ENCODE data around the gene IZUMO1.
"Not testable (repeated sequence)": the region's sequence is repeated elsewhere in the genome, so short reads cannot be mapped to it uniquely, and the experiment has no call there.

DNA sequence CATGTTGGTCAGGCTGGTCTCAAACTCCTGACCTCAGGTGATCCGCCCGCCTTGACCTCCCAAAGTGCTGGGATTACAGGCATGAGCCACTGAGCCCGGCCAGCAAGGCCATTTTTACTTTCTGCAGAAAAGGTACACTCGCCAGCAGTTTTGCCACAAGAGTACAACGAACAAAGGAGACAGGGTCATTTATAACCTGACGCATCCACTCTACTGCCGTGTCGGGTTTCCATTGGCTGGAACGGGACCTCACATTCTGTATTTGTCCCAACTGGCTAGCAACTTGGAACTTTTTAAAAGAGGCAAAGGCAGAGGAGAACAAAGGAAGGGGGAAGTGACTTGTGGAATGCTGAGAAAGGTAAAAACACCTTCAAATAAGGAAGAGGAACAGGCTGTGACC is 40.6 kb upstream of the IZUMO1 start:
- not testable (repeated sequence) for TF ChIP-seq TAF1 (IDR thresholded peaks at IDR 0.05; ENCODE audit: borderline replicate concordance, low read depth, low read length); POLR2AphosphoS5 (IDR thresholded peaks at IDR 0.05; ENCODE audit: low read depth, low read length)

Measured in GM12892 (cell line).